Measurements from ENCODE around the gene DAPK2.
A peak's percentile ranks its signal among the peaks of the same experiment; 100 is the strongest.

Gene DAPK2

GRCh38 chr15:63906266-63906584 is 140.1 kb downstream of the DAPK2 start:
- no peak overlapping the region for H3K4me3 ChIP-seq (replicated peaks; ENCODE audit: insufficient read depth, low read length)
- no peak overlapping the region for H3K27ac ChIP-seq (replicated peaks)
- no peak for TF ChIP-seq SPI1 (IDR thresholded peaks at IDR 0.05; ENCODE audit: borderline replicate concordance, low read depth)
- TF ChIP-seq POLR2AphosphoS5 (IDR thresholded peaks at IDR 0.05; ENCODE audit: low read depth): no peak
- TF ChIP-seq GABPA (IDR thresholded peaks at IDR 0.05; ENCODE audit: low read depth): no peak
- TF ChIP-seq, protein P1, sequence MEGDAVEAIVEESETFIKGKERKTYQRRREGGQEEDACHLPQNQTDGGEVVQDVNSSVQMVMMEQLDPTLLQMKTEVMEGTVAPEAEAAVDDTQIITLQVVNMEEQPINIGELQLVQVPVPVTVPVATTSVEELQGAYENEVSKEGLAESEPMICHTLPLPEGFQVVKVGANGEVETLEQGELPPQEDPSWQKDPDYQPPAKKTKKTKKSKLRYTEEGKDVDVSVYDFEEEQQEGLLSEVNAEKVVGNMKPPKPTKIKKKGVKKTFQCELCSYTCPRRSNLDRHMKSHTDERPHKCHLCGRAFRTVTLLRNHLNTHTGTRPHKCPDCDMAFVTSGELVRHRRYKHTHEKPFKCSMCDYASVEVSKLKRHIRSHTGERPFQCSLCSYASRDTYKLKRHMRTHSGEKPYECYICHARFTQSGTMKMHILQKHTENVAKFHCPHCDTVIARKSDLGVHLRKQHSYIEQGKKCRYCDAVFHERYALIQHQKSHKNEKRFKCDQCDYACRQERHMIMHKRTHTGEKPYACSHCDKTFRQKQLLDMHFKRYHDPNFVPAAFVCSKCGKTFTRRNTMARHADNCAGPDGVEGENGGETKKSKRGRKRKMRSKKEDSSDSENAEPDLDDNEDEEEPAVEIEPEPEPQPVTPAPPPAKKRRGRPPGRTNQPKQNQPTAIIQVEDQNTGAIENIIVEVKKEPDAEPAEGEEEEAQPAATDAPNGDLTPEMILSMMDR (IDR thresholded peaks at IDR 0.05; ENCODE audit: insufficient read depth, low read length): no peak
- TF ChIP-seq, protein P2, sequence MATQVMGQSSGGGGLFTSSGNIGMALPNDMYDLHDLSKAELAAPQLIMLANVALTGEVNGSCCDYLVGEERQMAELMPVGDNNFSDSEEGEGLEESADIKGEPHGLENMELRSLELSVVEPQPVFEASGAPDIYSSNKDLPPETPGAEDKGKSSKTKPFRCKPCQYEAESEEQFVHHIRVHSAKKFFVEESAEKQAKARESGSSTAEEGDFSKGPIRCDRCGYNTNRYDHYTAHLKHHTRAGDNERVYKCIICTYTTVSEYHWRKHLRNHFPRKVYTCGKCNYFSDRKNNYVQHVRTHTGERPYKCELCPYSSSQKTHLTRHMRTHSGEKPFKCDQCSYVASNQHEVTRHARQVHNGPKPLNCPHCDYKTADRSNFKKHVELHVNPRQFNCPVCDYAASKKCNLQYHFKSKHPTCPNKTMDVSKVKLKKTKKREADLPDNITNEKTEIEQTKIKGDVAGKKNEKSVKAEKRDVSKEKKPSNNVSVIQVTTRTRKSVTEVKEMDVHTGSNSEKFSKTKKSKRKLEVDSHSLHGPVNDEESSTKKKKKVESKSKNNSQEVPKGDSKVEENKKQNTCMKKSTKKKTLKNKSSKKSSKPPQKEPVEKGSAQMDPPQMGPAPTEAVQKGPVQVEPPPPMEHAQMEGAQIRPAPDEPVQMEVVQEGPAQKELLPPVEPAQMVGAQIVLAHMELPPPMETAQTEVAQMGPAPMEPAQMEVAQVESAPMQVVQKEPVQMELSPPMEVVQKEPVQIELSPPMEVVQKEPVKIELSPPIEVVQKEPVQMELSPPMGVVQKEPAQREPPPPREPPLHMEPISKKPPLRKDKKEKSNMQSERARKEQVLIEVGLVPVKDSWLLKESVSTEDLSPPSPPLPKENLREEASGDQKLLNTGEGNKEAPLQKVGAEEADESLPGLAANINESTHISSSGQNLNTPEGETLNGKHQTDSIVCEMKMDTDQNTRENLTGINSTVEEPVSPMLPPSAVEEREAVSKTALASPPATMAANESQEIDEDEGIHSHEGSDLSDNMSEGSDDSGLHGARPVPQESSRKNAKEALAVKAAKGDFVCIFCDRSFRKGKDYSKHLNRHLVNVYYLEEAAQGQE (IDR thresholded peaks at IDR 0.05; ENCODE audit: insufficient replicate concordance, low read depth): no peak
- H3K27me3 ChIP-seq (ENCODE audit: insufficient read depth, poor library complexity, severe bottlenecking): no peaks in the 10 kb centered on the region
- DNase-seq (ENCODE audit: low read depth in 1 of 2, low spot score in 1 of 2): no peak

DNA sequence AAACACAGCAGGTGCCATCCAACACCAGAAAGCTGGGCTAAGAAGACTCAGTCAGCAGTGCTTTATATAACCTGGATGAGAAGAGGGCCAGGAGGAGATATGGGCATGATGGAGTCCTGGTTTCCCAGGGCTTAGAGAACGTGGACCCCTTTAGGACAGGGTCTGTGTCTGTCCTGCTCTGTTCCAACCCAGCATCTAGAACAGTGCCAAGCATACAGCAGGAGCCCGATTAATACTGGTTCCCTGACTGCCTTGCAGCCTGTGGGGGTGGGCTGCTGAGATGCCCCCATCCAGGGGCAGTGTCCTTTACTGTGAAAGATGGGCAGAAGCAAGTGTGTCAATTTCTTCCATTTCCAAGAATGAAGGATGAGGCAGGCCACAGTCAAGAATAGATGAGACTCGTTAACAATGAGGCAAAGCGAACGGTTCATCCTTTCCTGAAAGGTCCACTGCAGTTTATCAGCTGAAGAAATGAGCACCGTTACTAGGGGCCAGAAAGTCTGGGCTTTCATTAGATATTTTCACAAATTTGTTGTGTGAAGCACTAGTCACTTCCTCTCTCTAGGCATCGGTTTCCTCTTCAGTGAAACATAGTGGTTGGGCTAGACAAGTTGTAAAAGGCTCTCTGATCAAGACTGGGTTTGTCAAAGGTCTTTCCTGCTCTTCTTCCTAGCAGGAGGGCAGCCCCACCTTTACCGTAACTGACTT is 140.6 kb downstream of the DAPK2 start:
- Histone ChIP-seq H3K4me3 (replicated peaks; ENCODE audit: insufficient read depth, low read length) (no peak overlapping the region), H3K27me3 (ENCODE audit: insufficient read depth, poor library complexity, severe bottlenecking) (no peaks in the 10 kb centered on the region), H3K27ac (replicated peaks) (no peak overlapping the region)
- TF ChIP-seq, protein P1 (IDR thresholded peaks at IDR 0.05; ENCODE audit: insufficient read depth, low read length): no peak
- peak; percentile 87 for TF ChIP-seq SPI1 (IDR thresholded peaks at IDR 0.05; ENCODE audit: borderline replicate concordance, low read depth)
- DNase-seq (ENCODE audit: low read depth in 1 of 2, low spot score in 1 of 2): peak in 1 of 2 experiments; percentile 34

GRCh38 chr15:63905131-63905530 is 141.2 kb downstream of the DAPK2 start:
- DNase-seq (ENCODE audit: low read depth in 1 of 2, low spot score in 1 of 2): no peak
- TF ChIP-seq POLR2AphosphoS5 (IDR thresholded peaks at IDR 0.05; ENCODE audit: low read depth): no peak
- TF ChIP-seq, protein P1 (IDR thresholded peaks at IDR 0.05; ENCODE audit: insufficient read depth, low read length): no peak
- TF ChIP-seq GABPA (IDR thresholded peaks at IDR 0.05; ENCODE audit: low read depth): no peak
- TF ChIP-seq, protein P2 (IDR thresholded peaks at IDR 0.05; ENCODE audit: insufficient replicate concordance, low read depth): no peak
- TF ChIP-seq SPI1 (IDR thresholded peaks at IDR 0.05; ENCODE audit: borderline replicate concordance, low read depth): no peak
- no peaks in the 10 kb centered on the region for H3K27me3 ChIP-seq (ENCODE audit: insufficient read depth, poor library complexity, severe bottlenecking)
- H3K4me3 ChIP-seq (replicated peaks; ENCODE audit: insufficient read depth, low read length): no peak overlapping the region
- H3K27ac ChIP-seq (replicated peaks): no peak overlapping the region

- TF ChIP-seq, protein P2 (IDR thresholded peaks at IDR 0.05; ENCODE audit: insufficient replicate concordance, low read depth): no peak
- TF ChIP-seq SPI1 (IDR thresholded peaks at IDR 0.05; ENCODE audit: borderline replicate concordance, low read depth) (no peak), POLR2AphosphoS5 (IDR thresholded peaks at IDR 0.05; ENCODE audit: low read depth) (no peak), GABPA (IDR thresholded peaks at IDR 0.05; ENCODE audit: low read depth) (no peak)
- TF ChIP-seq, protein P1 (IDR thresholded peaks at IDR 0.05; ENCODE audit: insufficient read depth, low read length): no peak
- H3K27ac ChIP-seq (replicated peaks): no peak overlapping the region
These were observed 142.2 kb downstream of the DAPK2 start for GRCh38 chr15:63904042-63904441.

More at GRCh38 chr15:63904042-63904441, 142.2 kb downstream of the DAPK2 start:
- DNase-seq (ENCODE audit: low read depth in 1 of 2, low spot score in 1 of 2): no peak
- H3K27me3 ChIP-seq (ENCODE audit: insufficient read depth, poor library complexity, severe bottlenecking): no peaks in the 10 kb centered on the region
- H3K4me3 ChIP-seq (replicated peaks; ENCODE audit: insufficient read depth, low read length): no peak overlapping the region

All from HL-60 (cell line).